Ovary (tissue), 9 donors: ENCODE data around the gene ADGRV1. TPM values are rescaled to one million over a fixed set of nuclear protein-coding genes. Genes with fewer than 3 reads are reported as not detected.
"Not testable (repeated sequence)": the region's sequence is repeated elsewhere in the genome, so short reads cannot be mapped to it uniquely, and the experiment has no call there.

Experiments used
- DNase-seq, 5 donors: peaks; one replicate each; pipeline ENCODE4 v3.0.0-alpha.2; 2019 to 2020
- H3K27ac ChIP-seq, 2 donors: fragments of 200-600 bp; one replicate each; pipeline versions ENCODE4 v1.5.1 to v1.8.0; 2019 to 2022
- H3K27me3 ChIP-seq: fragments of 200-600 bp; one replicate; pipeline ENCODE4 v1.8.0; 2022
- H3K36me3 ChIP-seq: fragments of 200-600 bp; sonication (generic); one replicate; pipeline ENCODE4 v1.5.1; 2019
- H3K4me1 ChIP-seq: one replicate; pipeline ENCODE4 v1.8.1; 2013; ENCODE audit warnings: mild to moderate bottlenecking, moderate library complexity; ENCODE audit not compliant: insufficient read depth
- H3K4me3 ChIP-seq: fragments of 200-600 bp; sonication (generic); one replicate; pipeline ENCODE4 v1.5.1; 2017
- H3K9me3 ChIP-seq, 2 donors: fragments of 200-600 bp in 1 of 2; sonication (generic) in 1 of 2; one replicate each; pipeline versions ENCODE4 v1.5.1 to v1.8.1; 2013 to 2019; ENCODE audit warnings: mild to moderate bottlenecking in 1 of 2, moderate library complexity in 1 of 2
- EP300 ChIP-seq: sonication (generic); formaldehyde crosslinking; IDR thresholded peaks from one replicate; pipeline ENCODE4 v1.6.1; 2017; ENCODE audit warnings: antibody characterized with exemption
- POLR2A ChIP-seq: fragments of 450-650 bp; IDR thresholded peaks from one replicate; pipeline ENCODE4 v1.6.1; 2017; ENCODE audit warnings: antibody characterized with exemption, mild to moderate bottlenecking, moderate library complexity
- WGBS, 3 donors: extraction: QIAGEN DNeasy Blood & Tissue Kit in 1 of 3; methylation state at CpG; one replicate each; pipeline versions ENCODE4 v1.1.5 to v1.1.7; 2013 to 2017; 5-methylcytosine and 5-hydroxymethylcytosine counted together
- intact Hi-C, 4 donors: fragments of 100-400 bp; cut with DNase I; formaldehyde crosslinking; loops; one replicate each; pipeline versions ENCODE4 v1.11.0 to v1.15.1; 2022 to 2023
- polyA plus RNA-seq, 2 donors: library from polyadenylated mRNA; stranded (reverse); fragments of 200-250 nt in 1 of 2; fragments of 350-450 nt in 1 of 2; fragmentation: Illumina TruSeq in 1 of 2; extraction: RNeasy Lipid Tissue Mini Kit (QIAGEN cat#74804) in 1 of 2; gene quantifications; one replicate each; pipeline ENCODE4 v1.2.3, GENCODE V29; 2013 to 2014
- total RNA-seq, 7 donors: library from RNA; depleted of rRNA in 2 of 7; stranded (reverse); fragments of >200 nt in 2 of 7; fragmentation: NEBNext Ultra II Directional in 3 of 7; extraction: Animal tissue kit (Norgen Biotek cat#: 25700) in 3 of 7; gene quantifications; one replicate each; pipeline versions ENCODE4 v1.1.0 to v1.2.4, GENCODE V29; 2016 to 2023
- TF ChIP-seq, protein P1 (sequence below), 3 donors: fragments of 450-650 bp in 2 of 3; fragments of 200-600 bp in 1 of 3; IDR thresholded peaks; one replicate each; pipeline versions ENCODE4 v1.5.1 to v1.8.0; 2016 to 2022; ENCODE audit warnings: antibody characterized with exemption in 3 of 3, mild to moderate bottlenecking in 1 of 3
- donor health status: DM: no; HTN: no; CAD: no; lungs with moderate emphysema.
- donor health status: DM: no; HTN: no; CAD: no.
- donor health status: Bipolar disorder and iron deficiency.
- donor health status: DM: yes; HTN: yes; CAD: no.
- donor health status: DM: no; HTN: no; CAD: no.
- donor health status: DM: yes; HTN: yes; CAD: no.

Gene ADGRV1
- total and polyA plus RNA-seq, 9 donors, result 0.21 to 2.7 (median 1.1) TPM

DNA sequence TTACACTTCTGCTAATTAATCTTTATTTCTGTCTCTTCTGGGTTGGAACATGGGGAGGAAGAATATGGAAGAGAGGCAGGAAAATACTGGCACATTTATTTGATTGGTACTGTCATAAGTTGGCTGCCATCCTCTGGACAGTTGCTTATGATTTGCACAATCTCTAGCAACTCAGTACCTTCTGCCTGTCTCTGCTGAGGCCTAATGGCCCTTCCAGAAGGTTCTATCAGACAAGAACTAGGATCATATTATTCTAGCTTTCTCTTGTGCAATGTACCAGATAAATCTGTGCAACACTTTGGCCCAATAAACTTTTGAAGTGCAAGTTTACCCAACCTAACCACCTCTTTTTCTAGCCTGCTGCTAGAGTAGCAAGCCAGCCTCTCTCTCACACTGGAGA is 489.5 kb downstream of the ADGRV1 start:
- TF ChIP-seq, protein P1, sequence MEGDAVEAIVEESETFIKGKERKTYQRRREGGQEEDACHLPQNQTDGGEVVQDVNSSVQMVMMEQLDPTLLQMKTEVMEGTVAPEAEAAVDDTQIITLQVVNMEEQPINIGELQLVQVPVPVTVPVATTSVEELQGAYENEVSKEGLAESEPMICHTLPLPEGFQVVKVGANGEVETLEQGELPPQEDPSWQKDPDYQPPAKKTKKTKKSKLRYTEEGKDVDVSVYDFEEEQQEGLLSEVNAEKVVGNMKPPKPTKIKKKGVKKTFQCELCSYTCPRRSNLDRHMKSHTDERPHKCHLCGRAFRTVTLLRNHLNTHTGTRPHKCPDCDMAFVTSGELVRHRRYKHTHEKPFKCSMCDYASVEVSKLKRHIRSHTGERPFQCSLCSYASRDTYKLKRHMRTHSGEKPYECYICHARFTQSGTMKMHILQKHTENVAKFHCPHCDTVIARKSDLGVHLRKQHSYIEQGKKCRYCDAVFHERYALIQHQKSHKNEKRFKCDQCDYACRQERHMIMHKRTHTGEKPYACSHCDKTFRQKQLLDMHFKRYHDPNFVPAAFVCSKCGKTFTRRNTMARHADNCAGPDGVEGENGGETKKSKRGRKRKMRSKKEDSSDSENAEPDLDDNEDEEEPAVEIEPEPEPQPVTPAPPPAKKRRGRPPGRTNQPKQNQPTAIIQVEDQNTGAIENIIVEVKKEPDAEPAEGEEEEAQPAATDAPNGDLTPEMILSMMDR (IDR thresholded peaks at IDR 0.05), result no peak
- TF ChIP-seq EP300 (no peak), POLR2A (no peak)
- Histone ChIP-seq H3K9me3 (no peaks in the 10 kb centered on the region), H3K27me3 (no peaks in the 10 kb centered on the region), H3K4me3 (no peak overlapping the region), H3K4me1 (no peaks in the 10 kb centered on the region), H3K36me3 (no peaks in the 10 kb centered on the region), H3K27ac (no peak overlapping the region)
- DNase-seq, result no peak
- intact Hi-C loops, result no loop called here

DNA sequence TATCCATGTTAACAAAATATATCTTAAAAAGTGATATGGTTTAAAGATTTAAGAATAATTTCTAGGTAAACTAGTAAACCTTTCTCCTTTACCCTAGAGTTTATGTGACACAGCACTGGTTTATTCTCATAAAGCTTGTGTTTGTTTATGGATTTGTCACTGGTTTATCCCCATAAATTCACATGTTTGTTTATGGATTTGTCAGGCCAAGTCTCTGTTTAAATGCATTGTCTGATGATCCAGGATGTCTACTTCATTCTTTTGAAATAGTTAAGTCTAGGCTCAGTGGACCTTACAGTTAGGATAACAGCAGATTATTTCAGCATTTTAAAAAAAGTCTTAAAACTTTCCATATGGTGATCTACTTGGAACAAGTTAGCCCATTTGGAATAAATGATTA is 490.5 kb downstream of the ADGRV1 start:
- intact Hi-C loops, result no loop called here
- DNase-seq, result no peak
- H3K27me3 ChIP-seq, result no peaks in the 10 kb centered on the region

GRCh38 chr5:91049800-91050199 is 491.2 kb downstream of the ADGRV1 start:
- Histone ChIP-seq H3K27ac (no peak overlapping the region), H3K36me3 (no peaks in the 10 kb centered on the region), H3K4me3 (no peak overlapping the region), H3K27me3 (no peaks in the 10 kb centered on the region), H3K9me3 (no peaks in the 10 kb centered on the region), H3K4me1 (no peaks in the 10 kb centered on the region)
- intact Hi-C loops, result no loop called here
- DNase-seq, result no peak
- TF ChIP-seq, protein P1 (IDR thresholded peaks at IDR 0.05), result no peak
- TF ChIP-seq POLR2A, result no peak
- no peak for TF ChIP-seq EP300
- 83 to 84% (median 84%) methylated on average over 2 of the region's 2 CpGs for WGBS, 3 donors

More for the DNA sequence above, 490.5 kb downstream of the ADGRV1 start:
- H3K4me1 ChIP-seq, result no peaks in the 10 kb centered on the region
- TF ChIP-seq, protein P1 (IDR thresholded peaks at IDR 0.05), result no peak
- TF ChIP-seq POLR2A (no peak), EP300 (no peak)
- H3K4me3 ChIP-seq, result no peak overlapping the region
- no peaks in the 10 kb centered on the region for H3K36me3 ChIP-seq
- no peaks in the 10 kb centered on the region for H3K9me3 ChIP-seq
- H3K27ac ChIP-seq, result no peak overlapping the region

GRCh38 chr5:91052411-91052810 is 493.8 kb downstream of the ADGRV1 start:
- H3K4me3 ChIP-seq, H3K9me3 ChIP-seq, H3K27me3 ChIP-seq, H3K36me3 ChIP-seq, H3K27ac ChIP-seq, intact Hi-C loops, H3K4me1 ChIP-seq, DNase-seq: not testable (repeated sequence)
- 83 to 90% (median 85%) methylated on average over 8 of the region's 8 CpGs for WGBS, 3 donors

GRCh38 chr5:91052977-91053740 is 494.6 kb downstream of the ADGRV1 start:
- no peak for DNase-seq
- no peaks in the 10 kb centered on the region for H3K27me3 ChIP-seq
- 65 to 76% (median 72%) methylated on average over 4 of the region's 4 CpGs for WGBS, 3 donors
- no peak for TF ChIP-seq EP300
- TF ChIP-seq POLR2A, result no peak
- TF ChIP-seq, protein P1 (IDR thresholded peaks at IDR 0.05), result no peak
- no peak overlapping the region for H3K27ac ChIP-seq
- no peaks in the 10 kb centered on the region for H3K9me3 ChIP-seq
- no peaks in the 10 kb centered on the region for H3K36me3 ChIP-seq
- intact Hi-C loops, result no loop called here
- no peaks in the 10 kb centered on the region for H3K4me1 ChIP-seq
- no peak overlapping the region for H3K4me3 ChIP-seq
